Bronchial epithelial cell (primary cell): ENCODE measurements around the gene GPSM1. TPM values are rescaled to one million over a fixed set of nuclear protein-coding genes. Genes with fewer than 3 reads are reported as not detected.
A peak's percentile ranks its signal among the peaks of the same experiment; 100 is the strongest.
"Not testable (repeated sequence)": the region's sequence is repeated elsewhere in the genome, so short reads cannot be mapped to it uniquely, and the experiment has no call there.

Experiments
- DNase-seq: peaks from one replicate; pipeline ENCODE4 v3.0.0-alpha.2; 2010; ENCODE audit warnings: low read depth
- FAIRE-seq: peaks from 2 replicates; lab custom pipeline; 2011; peaks lifted over from hg19 to GRCh38; lab: Jason Lieb, UNC
- H3K27me3 ChIP-seq: 2 replicates; pipeline ENCODE4 v1.5.1; 2011; ENCODE audit warnings: low read length; ENCODE audit not compliant: control insufficient read depth, insufficient read depth
- H3K36me3 ChIP-seq: 2 replicates; pipeline ENCODE4 v1.5.1; 2011; ENCODE audit warnings: low read length; ENCODE audit not compliant: control insufficient read depth, insufficient read depth
- H3K4me3 ChIP-seq: 2 replicates; pipeline ENCODE4 v1.5.1; 2011; ENCODE audit warnings: mild to moderate bottlenecking, low read depth, low read length, control low read depth
- total RNA-seq: library from RNA; depleted of rRNA; stranded (reverse); fragments of >200 nt; gene quantifications from 2 replicates; pipeline ENCODE4 v1.2.1, GENCODE V29; 2014
- TF ChIP-seq, protein P1 (sequence below): IDR thresholded peaks from 2 replicates; pipeline ENCODE4 v1.5.1; 2011; ENCODE audit warnings: mild to moderate bottlenecking, moderate library complexity, low read length, control low read depth, inconsistent platforms; ENCODE audit not compliant: insufficient read depth, severe bottlenecking

The GPSM1 gene
- total RNA-seq, 1 donor from 2014 or later, result 13.4 TPM

DNA sequence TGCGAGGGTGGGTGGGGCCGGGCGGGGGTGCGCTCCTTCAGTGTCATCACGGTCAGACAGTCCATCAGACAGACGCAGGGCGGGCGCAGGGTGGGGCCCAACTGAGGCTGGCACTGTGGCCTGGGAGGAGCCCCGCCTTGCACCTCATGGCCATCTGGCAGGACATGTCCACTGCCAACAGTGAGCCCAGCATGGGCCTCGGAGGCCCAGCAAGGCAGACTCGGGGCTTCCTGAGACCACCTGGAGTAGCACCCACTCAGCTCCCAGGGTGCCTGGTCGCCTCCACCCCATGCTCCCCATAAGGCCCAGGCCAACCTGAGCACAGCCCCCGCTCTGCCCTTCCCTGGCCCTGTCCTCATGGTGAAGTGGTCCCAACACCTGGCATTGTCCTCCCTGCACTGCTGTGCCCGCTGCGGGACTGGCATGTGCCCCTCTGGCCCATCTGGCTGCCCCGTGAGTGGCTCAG is 8.5 kb upstream of the GPSM1 start:
- Histone ChIP-seq H3K36me3 (no peaks in the 10 kb centered on the region), H3K4me3 (no peak overlapping the region), H3K27me3 (no peaks in the 10 kb centered on the region)
- TF ChIP-seq, protein P1, sequence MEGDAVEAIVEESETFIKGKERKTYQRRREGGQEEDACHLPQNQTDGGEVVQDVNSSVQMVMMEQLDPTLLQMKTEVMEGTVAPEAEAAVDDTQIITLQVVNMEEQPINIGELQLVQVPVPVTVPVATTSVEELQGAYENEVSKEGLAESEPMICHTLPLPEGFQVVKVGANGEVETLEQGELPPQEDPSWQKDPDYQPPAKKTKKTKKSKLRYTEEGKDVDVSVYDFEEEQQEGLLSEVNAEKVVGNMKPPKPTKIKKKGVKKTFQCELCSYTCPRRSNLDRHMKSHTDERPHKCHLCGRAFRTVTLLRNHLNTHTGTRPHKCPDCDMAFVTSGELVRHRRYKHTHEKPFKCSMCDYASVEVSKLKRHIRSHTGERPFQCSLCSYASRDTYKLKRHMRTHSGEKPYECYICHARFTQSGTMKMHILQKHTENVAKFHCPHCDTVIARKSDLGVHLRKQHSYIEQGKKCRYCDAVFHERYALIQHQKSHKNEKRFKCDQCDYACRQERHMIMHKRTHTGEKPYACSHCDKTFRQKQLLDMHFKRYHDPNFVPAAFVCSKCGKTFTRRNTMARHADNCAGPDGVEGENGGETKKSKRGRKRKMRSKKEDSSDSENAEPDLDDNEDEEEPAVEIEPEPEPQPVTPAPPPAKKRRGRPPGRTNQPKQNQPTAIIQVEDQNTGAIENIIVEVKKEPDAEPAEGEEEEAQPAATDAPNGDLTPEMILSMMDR, result no peak
- DNase-seq (no peak), FAIRE-seq (no peak)

- not testable (repeated sequence) for H3K27me3 ChIP-seq, H3K4me3 ChIP-seq, DNase-seq, FAIRE-seq, H3K36me3 ChIP-seq
Measured at GRCh38 chr9:136319244-136319643, 8.1 kb upstream of the GPSM1 start.

DNA sequence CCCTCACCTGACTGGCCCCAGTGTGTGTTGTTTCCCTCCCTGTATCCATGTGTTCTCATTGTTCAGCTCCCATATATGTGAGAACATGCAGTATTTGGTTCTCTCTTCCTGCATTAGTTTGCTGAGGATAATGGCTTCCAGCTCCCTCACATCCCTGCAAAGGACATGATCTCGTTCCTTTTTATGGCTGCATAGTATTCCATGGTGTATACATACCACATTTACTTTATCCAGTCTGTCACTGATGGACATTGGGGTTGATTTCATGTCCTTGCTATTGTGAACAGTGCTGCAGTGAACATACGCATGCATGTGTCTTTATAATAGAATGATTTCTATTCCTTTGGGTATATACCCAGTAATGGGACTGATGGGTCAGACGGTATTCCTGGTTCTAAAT is 7.4 kb upstream of the GPSM1 start:
- FAIRE-seq, H3K36me3 ChIP-seq, H3K4me3 ChIP-seq, H3K27me3 ChIP-seq, DNase-seq: not testable (repeated sequence)

DNA sequence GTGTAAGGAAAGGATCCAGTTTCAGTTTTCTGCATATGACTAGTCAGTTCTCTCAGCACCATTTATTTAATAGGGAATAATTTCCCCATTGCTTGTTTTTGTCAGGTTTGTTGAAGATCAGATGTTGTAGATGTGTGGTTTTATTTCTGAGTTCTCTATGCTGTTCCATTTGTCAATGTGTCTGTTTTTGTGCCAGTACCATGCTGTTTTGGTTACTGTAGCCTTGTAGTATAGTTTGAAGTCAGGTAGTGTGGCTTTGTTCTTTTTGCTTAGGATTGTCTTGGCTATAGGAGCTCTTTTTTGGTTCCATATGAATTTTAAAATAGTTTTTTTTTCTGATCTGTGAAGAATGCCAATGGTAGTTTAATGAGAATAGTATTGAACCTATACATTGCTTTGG is 6.4 kb upstream of the GPSM1 start:
- not testable (repeated sequence) for DNase-seq, H3K4me3 ChIP-seq, H3K36me3 ChIP-seq, H3K27me3 ChIP-seq, FAIRE-seq

DNA sequence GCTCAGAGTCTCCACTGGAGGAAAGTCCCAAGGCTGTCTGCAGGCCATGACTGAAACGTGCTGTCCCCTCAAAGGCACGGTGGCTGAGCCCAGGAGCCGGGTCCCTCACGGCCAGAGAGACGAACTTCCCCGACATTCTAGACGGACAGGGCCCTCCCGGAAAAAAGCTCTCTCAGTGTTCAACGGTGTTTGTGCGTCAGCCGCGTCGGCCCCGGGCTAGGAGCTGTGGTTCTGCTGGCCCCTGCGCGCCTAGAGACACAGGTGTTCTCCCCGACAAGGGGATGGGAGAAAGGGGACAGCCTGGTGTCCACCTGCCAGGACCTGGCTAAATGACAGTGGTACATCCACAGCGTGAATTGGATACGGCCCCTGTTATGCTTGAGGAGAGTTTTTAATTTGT is 5.8 kb upstream of the GPSM1 start:
- DNase-seq (no peak), FAIRE-seq (no peak)
- Histone ChIP-seq H3K27me3 (peaks cover 2% of the 10 kb centered on the region), H3K4me3 (no peak overlapping the region), H3K36me3 (no peaks in the 10 kb centered on the region)
- TF ChIP-seq, protein P1, result no peak

DNA sequence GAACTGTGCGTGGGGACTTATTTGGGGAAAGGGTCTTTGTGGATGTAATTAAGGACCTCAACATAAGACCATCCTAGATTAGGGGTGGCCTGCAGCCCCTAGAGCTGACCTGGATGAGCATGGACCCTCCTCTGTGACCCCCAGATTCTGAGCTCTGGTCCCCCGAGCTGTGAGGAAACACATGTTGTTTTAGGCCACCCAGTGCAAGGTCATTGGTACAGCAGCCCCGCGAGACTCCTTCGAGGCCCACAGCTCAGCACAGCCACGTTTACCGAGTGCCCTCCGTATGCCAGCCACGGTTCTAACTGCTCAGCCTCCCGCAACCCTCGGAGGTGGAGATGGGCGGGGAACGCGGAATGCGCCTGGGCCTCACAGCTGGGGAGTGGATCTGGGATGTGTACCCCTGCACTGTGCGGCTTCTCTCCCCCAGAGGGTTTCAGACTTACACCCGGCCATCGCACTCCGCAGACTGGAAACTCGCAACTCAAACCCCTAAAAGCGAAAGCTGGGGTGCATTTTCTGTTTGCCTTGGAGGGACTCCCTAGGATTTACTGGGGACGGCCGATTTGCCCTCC is 4.5 kb upstream of the GPSM1 start:
- TF ChIP-seq, protein P1, result no peak

DNA sequence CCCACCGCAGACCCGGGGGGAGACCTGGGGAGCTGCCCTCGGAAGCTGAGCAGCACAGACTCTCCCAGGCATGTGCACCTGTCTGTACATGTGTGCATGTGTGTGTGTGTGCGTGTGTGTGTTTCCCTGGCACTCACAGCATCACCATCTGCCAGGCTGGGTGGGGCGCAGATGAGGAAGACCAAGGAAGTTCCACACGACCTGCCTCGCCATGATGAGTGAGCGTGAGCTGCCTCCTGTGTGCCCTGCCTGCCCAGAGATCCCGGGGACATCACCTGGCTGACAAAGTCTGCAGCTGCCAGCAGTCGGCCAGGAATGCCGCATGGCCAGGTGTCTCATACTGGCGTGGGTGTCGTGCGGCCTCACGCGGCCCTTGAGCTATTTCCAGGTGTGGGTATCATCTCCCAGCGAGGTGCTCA is 4.0 kb upstream of the GPSM1 start:
- DNase-seq, result peak; percentile 56
- Histone ChIP-seq H3K27me3 (peaks cover 2% of the 10 kb centered on the region), H3K36me3 (no peaks in the 10 kb centered on the region), H3K4me3 (no peak overlapping the region)
- FAIRE-seq, result peak; percentile 66
- TF ChIP-seq, protein P1, result peak; percentile 17

More for the DNA sequence above, 4.5 kb upstream of the GPSM1 start:
- H3K4me3 ChIP-seq, result no peak overlapping the region
- H3K36me3 ChIP-seq, result no peaks in the 10 kb centered on the region
- peaks cover 2% of the 10 kb centered on the region for H3K27me3 ChIP-seq
- FAIRE-seq (peak; percentile 18), DNase-seq (no peak)
